ENCODE measurements around the gene ZACN.

ZACN gene

GRCh38 chr17:76083536-76084182, 4.7 kb downstream of the ZACN start:
- Histone ChIP-seq H3K9ac (ENCODE audit: low read length) (no peak overlapping the region), H3K9me3 (ENCODE audit: insufficient read depth, low read length) (no peaks in the 10 kb centered on the region), H3K27ac (ENCODE audit: low read depth, low read length) (no peak overlapping the region), H2AFZ (ENCODE audit: low read depth, low read length, severe bottlenecking) (no peak overlapping the region), H3K36me3 (ENCODE audit: low read length) (no peaks in the 10 kb centered on the region), H3F3A (ENCODE audit: insufficient read depth) (no peaks in the 10 kb centered on the region), H3K27me3 (ENCODE audit: low read length) (no peaks in the 10 kb centered on the region), H3K4me2 (ENCODE audit: low read depth, low read length, poor library complexity, severe bottlenecking) (no peak overlapping the region), H3K4me3 (ENCODE audit: insufficient read depth, low read length, poor library complexity, severe bottlenecking) (no peak overlapping the region), H3K79me2 (ENCODE audit: insufficient read depth, low read length) (no peaks in the 10 kb centered on the region), H4K20me1 (ENCODE audit: low read depth, low read length) (no peaks in the 10 kb centered on the region), H3K9me2 (replicated peaks; ENCODE audit: insufficient read depth, low read length) (no peaks in the 10 kb centered on the region)
- TF ChIP-seq EZH2phosphoT487 (conservative IDR thresholded peaks at IDR 0.05; ENCODE audit: low read length) (no peak), CTCF (IDR thresholded peaks at IDR 0.05; ENCODE audit: insufficient read depth, low read length, poor library complexity, severe bottlenecking) (no peak)

GRCh38 chr17:76085066-76085730, 6.2 kb downstream of the ZACN start:
- H3K9ac ChIP-seq (ENCODE audit: low read length): no peak overlapping the region
- no peak overlapping the region for H2AFZ ChIP-seq (ENCODE audit: low read depth, low read length, severe bottlenecking)
- no peaks in the 10 kb centered on the region for H3K36me3 ChIP-seq (ENCODE audit: low read length)
- H3K27ac ChIP-seq (ENCODE audit: low read depth, low read length): no peak overlapping the region
- TF ChIP-seq CTCF (IDR thresholded peaks at IDR 0.05; ENCODE audit: insufficient read depth, low read length, poor library complexity, severe bottlenecking) (no peak), EZH2phosphoT487 (conservative IDR thresholded peaks at IDR 0.05; ENCODE audit: low read length) (no peak)
- no peaks in the 10 kb centered on the region for H3F3A ChIP-seq (ENCODE audit: insufficient read depth)
- H3K4me3 ChIP-seq (ENCODE audit: insufficient read depth, low read length, poor library complexity, severe bottlenecking): no peak overlapping the region
- H3K4me2 ChIP-seq (ENCODE audit: low read depth, low read length, poor library complexity, severe bottlenecking): no peak overlapping the region
- no peaks in the 10 kb centered on the region for H3K79me2 ChIP-seq (ENCODE audit: insufficient read depth, low read length)
- no peaks in the 10 kb centered on the region for H4K20me1 ChIP-seq (ENCODE audit: low read depth, low read length)
- H3K9me2 ChIP-seq (replicated peaks; ENCODE audit: insufficient read depth, low read length): no peaks in the 10 kb centered on the region
- H3K9me3 ChIP-seq (ENCODE audit: insufficient read depth, low read length): no peaks in the 10 kb centered on the region
- H3K27me3 ChIP-seq (ENCODE audit: low read length): no peaks in the 10 kb centered on the region

DNA sequence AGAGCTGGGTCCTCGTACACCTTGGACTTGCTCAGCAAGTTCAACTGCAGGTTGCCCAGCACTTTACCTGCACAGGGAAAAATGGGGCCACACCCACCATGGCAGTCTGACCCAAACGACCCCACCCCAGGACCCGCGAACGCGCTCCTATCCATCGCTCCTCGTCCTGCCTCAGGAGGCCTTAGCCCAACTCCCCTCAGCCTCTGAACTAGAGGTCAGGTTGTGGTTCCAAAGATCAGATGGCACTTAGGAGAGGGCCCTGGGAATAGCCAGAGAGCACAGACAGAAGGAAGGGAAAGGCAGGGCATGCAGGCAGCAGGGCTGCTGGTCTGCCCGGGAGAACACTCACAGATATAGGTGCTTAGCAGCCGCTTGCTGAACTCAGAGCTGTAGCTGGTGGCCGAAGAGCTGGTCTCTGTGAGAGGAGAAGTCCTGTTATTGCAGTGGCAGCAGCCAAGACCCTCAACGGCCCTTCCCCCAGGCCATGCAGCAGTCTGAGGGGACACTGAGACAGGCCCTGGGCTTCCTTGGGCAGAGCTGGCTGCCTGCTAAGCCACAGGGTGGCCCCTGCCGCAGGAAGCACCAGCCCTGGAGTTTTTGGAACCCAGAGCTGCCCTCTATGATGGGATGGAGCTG, 6.9 kb downstream of the ZACN start:
- H3K9me3 ChIP-seq (ENCODE audit: insufficient read depth, low read length): no peaks in the 10 kb centered on the region
- no peaks in the 10 kb centered on the region for H4K20me1 ChIP-seq (ENCODE audit: low read depth, low read length)
- no peak overlapping the region for H3K4me2 ChIP-seq (ENCODE audit: low read depth, low read length, poor library complexity, severe bottlenecking)
- TF ChIP-seq EZH2phosphoT487 (conservative IDR thresholded peaks at IDR 0.05; ENCODE audit: low read length) (no peak), CTCF (IDR thresholded peaks at IDR 0.05; ENCODE audit: insufficient read depth, low read length, poor library complexity, severe bottlenecking) (no peak)
- no peak overlapping the region for H2AFZ ChIP-seq (ENCODE audit: low read depth, low read length, severe bottlenecking)
- no peaks in the 10 kb centered on the region for H3K9me2 ChIP-seq (replicated peaks; ENCODE audit: insufficient read depth, low read length)
- H3K27me3 ChIP-seq (ENCODE audit: low read length): no peaks in the 10 kb centered on the region
- no peaks in the 10 kb centered on the region for H3F3A ChIP-seq (ENCODE audit: insufficient read depth)
- H3K4me3 ChIP-seq (ENCODE audit: insufficient read depth, low read length, poor library complexity, severe bottlenecking): no peak overlapping the region
- no peaks in the 10 kb centered on the region for H3K79me2 ChIP-seq (ENCODE audit: insufficient read depth, low read length)
- H3K27ac ChIP-seq (ENCODE audit: low read depth, low read length): no peak overlapping the region
- H3K36me3 ChIP-seq (ENCODE audit: low read length): no peaks in the 10 kb centered on the region
- H3K9ac ChIP-seq (ENCODE audit: low read length): no peak overlapping the region
